Neutrophil (primary cell): ENCODE measurements around the gene USP22.

Experiments
- H3K27ac ChIP-seq: fragments of 200-600 bp; sonication (generic); 2 replicates; pipeline ENCODE4 v1.5.1; 2016; ENCODE audit warnings: mild to moderate bottlenecking, moderate library complexity
- H3K27me3 ChIP-seq: fragments of 200-600 bp; sonication (generic); 2 replicates; pipeline ENCODE4 v1.6.0; 2016; ENCODE audit warnings: mild to moderate bottlenecking
- H3K36me3 ChIP-seq: fragments of 200-600 bp; sonication (generic); 2 replicates; pipeline ENCODE4 v1.5.1; 2017
- H3K4me1 ChIP-seq, 2 experiments: fragments of 200-600 bp in 1 of 2; sonication (generic) in 1 of 2; 1 replicate in 1 of 2; 2 replicates in 1 of 2; pipeline versions ENCODE4 v1.5.1 to v1.6.1; 2013 to 2016; ENCODE audit warnings: low read depth in 1 of 2, low read length in 1 of 2, mild to moderate bottlenecking in 1 of 2, moderate library complexity in 1 of 2; ENCODE audit not compliant: control insufficient read depth in 1 of 2, insufficient read depth in 1 of 2
- H3K4me3 ChIP-seq, 2 experiments: fragments of 200-600 bp in 1 of 2; sonication (generic) in 1 of 2; 1 replicate in 1 of 2; 2 replicates in 1 of 2; pipeline ENCODE4 v1.5.1; 2013 to 2016; ENCODE audit warnings: low read depth in 1 of 2, low read length in 1 of 2, mild to moderate bottlenecking in 1 of 2, moderate library complexity in 1 of 2
- H3K9me3 ChIP-seq: fragments of 200-600 bp; sonication (generic); 2 replicates; pipeline ENCODE4 v1.5.1; 2016
- CTCF ChIP-seq: fragments of 200-600 bp; sonication (generic); IDR thresholded peaks from 2 replicates; pipeline ENCODE4 v1.5.1; 2016; ENCODE audit warnings: antibody characterized with exemption

The USP22 gene

GRCh38 chr17:21012736-21013135 lies 30.1 kb downstream of the USP22 start:
- Histone ChIP-seq H3K4me1 (no peaks in the 10 kb centered on the region), H3K27ac (no peak overlapping the region), H3K9me3 (no peaks in the 10 kb centered on the region), H3K36me3 (peaks cover 100% of the 10 kb centered on the region), H3K27me3 (no peaks in the 10 kb centered on the region), H3K4me3 (no peak overlapping the region)
- no peak for TF ChIP-seq CTCF

- Histone ChIP-seq H3K27ac (no peak overlapping the region), H3K9me3 (no peaks in the 10 kb centered on the region), H3K36me3 (peaks cover 100% of the 10 kb centered on the region), H3K4me3 (no peak overlapping the region), H3K4me1 (no peaks in the 10 kb centered on the region), H3K27me3 (no peaks in the 10 kb centered on the region)
- TF ChIP-seq CTCF = no peak
Observed at GRCh38 chr17:21010705-21011596, 31.9 kb downstream of the USP22 start.

DNA sequence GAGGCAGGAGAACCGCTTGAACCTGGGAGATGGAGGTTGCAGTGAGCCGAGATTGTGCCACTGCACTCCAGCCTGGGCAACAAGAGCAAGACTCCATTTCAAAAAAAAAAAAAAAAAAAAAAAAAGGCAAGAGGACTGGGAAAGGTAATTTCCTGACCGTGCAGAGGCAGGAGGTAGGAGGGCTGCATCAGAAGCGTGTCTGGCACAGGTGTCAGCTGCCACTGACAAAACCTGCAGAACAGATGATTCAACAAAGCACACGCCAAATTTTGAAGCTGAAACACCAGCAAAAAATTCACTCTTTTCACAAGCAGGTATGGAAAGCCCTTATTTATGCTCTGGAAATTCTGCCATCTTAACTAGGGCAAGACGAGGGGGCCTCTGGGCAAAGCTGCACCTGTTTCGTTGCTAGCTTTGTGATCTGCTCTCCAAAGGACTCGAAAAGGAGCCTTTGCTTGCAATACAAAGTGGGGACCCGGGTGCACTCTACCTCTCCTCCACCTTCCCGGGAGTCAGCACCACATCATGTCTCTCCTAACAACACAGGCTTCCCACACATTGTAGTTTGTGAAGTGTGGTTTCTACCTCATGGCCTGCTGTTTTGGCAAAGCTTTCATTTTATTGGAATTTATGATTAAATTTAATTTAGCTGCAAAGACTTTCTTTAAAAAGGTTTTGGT lies 33.7 kb downstream of the USP22 start:
- Histone ChIP-seq H3K4me1 (no peaks in the 10 kb centered on the region), H3K4me3 (no peak overlapping the region), H3K9me3 (no peaks in the 10 kb centered on the region), H3K36me3 (peaks cover 100% of the 10 kb centered on the region), H3K27ac (no peak overlapping the region), H3K27me3 (no peaks in the 10 kb centered on the region)
- TF ChIP-seq CTCF = no peak

DNA sequence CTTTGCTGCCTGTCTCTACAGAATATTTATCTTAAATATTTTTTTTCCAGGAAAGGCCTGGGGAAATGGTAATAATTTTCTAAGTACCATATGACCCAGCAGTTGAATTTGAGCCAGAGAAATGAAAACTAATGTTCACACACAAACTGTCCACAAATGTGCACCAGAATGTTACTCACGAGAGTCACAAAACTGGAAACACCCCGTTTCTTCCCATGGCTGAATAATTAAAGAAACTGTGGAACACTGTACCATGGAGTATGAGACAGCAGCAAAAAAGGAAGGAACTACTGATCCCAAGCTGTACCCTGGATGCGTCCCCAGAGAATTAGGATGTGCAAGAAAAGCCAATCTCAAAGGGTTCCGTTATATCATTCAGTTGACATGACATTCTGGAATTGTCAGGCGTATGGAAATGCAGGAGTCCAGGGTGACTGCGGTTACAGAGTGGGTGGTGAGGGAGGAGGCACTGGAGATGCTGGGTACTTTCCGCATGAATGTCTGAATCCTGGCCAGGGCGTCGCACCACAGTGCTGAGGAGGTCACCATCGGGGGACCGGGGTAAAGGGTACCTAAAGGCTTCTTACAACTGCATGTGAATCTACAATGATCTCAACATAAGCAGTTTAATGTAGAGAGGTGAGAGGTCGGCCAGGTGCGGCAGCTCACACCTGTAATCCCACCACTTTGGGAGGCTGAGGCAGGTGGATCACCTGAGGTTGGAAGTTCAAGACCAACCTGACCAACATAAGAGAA lies 34.5 kb downstream of the USP22 start:
- H3K36me3 ChIP-seq = peaks cover 100% of the 10 kb centered on the region
- H3K27ac ChIP-seq = no peak overlapping the region
- no peak for TF ChIP-seq CTCF
- no peaks in the 10 kb centered on the region for H3K4me1 ChIP-seq
- no peak overlapping the region for H3K4me3 ChIP-seq
- H3K27me3 ChIP-seq = no peaks in the 10 kb centered on the region
- no peaks in the 10 kb centered on the region for H3K9me3 ChIP-seq

DNA sequence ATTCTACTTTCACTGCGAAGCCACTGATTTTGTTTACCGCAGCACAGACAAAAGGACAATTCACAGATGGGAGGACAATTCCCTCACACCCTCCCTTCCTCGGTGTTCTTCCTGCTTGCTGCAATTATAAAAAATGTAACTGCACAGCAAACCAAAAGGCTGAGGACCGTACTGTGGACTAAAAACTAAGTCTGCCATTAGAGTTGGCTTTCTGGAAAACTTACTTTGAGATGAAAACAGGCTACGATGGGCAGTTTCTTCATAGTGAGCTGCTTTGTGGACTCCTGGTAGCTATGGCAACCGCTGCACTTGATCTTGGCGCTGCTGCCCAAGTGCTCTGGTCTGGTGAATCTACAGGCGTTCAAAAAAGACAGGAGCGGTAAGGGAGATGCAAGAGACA lies 35.2 kb downstream of the USP22 start:
- TF ChIP-seq CTCF = no peak
- H3K36me3 ChIP-seq = peaks cover 100% of the 10 kb centered on the region

More for the DNA sequence above, 35.2 kb downstream of the USP22 start:
- Histone ChIP-seq H3K27ac (no peak overlapping the region), H3K9me3 (no peaks in the 10 kb centered on the region), H3K4me1 (no peaks in the 10 kb centered on the region), H3K4me3 (no peak overlapping the region), H3K27me3 (no peaks in the 10 kb centered on the region)
